ENCODE results near the gene DYSF.

DNA sequence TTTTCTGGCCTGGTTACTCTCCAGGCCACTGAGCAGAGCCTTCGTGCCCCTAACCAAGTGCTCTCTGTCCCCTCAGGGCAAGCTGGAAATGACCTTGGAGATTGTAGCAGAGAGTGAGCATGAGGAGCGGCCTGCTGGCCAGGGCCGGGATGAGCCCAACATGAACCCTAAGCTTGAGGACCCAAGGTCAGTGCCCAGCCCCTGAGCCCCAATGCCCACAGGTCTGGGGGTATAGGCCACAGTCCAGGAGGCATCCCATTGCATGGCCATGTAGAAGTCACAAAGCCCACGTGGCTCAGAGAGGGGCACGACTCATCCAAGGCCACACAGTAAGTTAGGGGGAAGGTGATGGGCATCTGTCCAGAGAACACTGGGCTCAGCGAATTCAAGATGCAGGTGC lies 227.6 kb downstream of the DYSF start:
- TF ChIP-seq, protein P1, sequence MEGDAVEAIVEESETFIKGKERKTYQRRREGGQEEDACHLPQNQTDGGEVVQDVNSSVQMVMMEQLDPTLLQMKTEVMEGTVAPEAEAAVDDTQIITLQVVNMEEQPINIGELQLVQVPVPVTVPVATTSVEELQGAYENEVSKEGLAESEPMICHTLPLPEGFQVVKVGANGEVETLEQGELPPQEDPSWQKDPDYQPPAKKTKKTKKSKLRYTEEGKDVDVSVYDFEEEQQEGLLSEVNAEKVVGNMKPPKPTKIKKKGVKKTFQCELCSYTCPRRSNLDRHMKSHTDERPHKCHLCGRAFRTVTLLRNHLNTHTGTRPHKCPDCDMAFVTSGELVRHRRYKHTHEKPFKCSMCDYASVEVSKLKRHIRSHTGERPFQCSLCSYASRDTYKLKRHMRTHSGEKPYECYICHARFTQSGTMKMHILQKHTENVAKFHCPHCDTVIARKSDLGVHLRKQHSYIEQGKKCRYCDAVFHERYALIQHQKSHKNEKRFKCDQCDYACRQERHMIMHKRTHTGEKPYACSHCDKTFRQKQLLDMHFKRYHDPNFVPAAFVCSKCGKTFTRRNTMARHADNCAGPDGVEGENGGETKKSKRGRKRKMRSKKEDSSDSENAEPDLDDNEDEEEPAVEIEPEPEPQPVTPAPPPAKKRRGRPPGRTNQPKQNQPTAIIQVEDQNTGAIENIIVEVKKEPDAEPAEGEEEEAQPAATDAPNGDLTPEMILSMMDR (conservative IDR thresholded peaks at IDR 0.05; ENCODE audit: low read length): no peak
- no peak for TF ChIP-seq EZH2phosphoT487 (IDR thresholded peaks at IDR 0.05; ENCODE audit: borderline replicate concordance, low read depth, low read length)
